Hindlimb muscle (tissue), 1 donor: ENCODE results near the gene UBE2K. TPM values are rescaled to one million over a fixed set of nuclear protein-coding genes. Genes with fewer than 3 reads are reported as not detected.
"Not testable (repeated sequence)": the region's sequence is repeated elsewhere in the genome, so short reads cannot be mapped to it uniquely, and the experiment has no call there.

ENCODE experiments used
- DNase-seq: peaks from one replicate; pipeline ENCODE4 v3.0.0-alpha.2; 2013
- polyA plus RNA-seq: library from polyadenylated mRNA; unstranded; fragments of 120-200 nt; gene quantifications from one replicate; pipeline ENCODE4 v1.2.1, GENCODE V29; 2013; ENCODE audit not compliant: insufficient read length

UBE2K gene
- polyA plus RNA-seq, 1 donor = 41.0 TPM

- DNase-seq = no peak
These were observed 32.1 kb downstream of the UBE2K start for GRCh38 chr4:39730072-39730471.

- no peak for DNase-seq
These were observed 34.0 kb downstream of the UBE2K start for GRCh38 chr4:39731908-39732307.

GRCh38 chr4:39732728-39733127 is 34.8 kb downstream of the UBE2K start:
- DNase-seq = no peak

DNA sequence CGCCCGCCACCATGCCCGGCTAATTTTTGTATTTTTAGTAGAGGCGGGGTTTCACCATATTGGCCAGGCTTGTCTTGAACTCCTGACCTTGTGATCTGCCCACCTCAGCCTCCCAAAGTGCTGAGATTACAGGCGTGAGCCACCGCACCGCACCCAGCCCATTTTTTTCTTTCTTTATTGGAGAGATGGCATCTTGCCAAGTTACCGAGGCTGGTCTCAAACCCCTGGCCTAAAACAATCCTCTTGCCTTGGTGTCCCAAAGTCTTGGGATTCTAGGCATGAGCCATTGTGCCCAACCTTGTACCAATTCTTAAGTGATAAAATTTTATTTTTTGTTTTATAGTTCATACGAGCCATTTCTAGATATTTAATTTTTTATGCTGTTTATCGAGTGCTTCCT is 41.7 kb downstream of the UBE2K start:
- not testable (repeated sequence) for DNase-seq

DNA sequence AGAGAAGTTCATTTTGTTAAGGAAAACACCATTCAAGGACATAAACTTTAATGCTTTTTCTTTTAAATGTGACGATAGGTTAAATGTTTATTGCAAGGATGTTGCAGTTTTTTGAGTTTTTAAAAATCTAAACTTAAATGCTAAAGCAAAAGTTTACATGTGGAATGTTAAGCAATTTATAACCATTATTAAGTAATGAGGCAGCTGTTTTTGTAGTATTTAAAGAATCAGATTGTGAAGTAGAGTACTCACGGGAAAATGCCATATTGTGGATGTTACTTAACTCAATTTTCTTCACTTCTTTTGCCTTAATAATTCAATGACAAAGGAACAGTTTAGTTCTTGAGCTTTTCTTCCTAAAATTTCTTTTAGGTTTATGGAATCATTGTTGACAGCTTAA is 43.5 kb downstream of the UBE2K start:
- no peak for DNase-seq

DNA sequence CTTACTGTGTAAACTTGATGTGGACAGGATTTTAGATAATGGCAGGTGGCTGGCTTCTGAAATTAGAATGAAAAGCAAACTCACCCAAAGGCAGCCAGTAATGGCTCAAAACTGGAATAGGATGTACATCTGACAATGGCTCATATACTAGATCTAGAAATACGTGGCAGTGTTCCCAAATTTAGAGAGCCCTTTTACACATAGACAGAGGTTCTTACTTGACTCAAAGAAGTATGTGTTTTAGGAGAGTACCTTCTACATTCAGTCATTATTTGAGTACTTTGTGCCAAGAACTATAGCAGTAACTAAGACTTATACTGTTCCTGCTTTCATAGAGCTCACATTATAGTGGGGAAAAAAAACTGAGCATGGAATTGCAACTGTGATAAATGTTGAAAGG is 48.0 kb downstream of the UBE2K start:
- no peak for DNase-seq

GRCh38 chr4:39750216-39750615 is 52.3 kb downstream of the UBE2K start:
- no peak for DNase-seq

DNA sequence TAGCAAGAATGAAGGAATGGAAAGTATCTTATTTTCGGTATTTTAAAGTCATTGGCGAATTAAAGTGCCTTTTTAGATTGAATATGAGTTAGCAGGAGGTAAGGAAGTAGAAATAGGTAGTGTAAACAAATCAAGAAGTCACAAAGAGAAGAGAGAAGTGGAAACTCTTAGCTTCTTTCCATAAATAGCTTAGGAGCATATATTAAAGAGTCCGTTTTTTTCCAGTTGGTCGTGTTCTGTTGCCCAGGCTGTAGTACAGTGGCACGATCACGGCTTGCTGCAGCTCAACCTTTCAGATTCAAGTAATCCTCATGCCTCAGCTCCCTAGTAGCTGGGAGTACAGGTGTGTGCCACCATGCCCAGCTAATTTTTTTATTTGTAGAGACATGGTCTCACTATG is 56.4 kb downstream of the UBE2K start:
- no peak for DNase-seq

- no peak for DNase-seq
These were observed 58.2 kb downstream of the UBE2K start for GRCh38 chr4:39756159-39756558.

- no peak for DNase-seq
These were observed 60.2 kb downstream of the UBE2K start for GRCh38 chr4:39758176-39758575.

DNA sequence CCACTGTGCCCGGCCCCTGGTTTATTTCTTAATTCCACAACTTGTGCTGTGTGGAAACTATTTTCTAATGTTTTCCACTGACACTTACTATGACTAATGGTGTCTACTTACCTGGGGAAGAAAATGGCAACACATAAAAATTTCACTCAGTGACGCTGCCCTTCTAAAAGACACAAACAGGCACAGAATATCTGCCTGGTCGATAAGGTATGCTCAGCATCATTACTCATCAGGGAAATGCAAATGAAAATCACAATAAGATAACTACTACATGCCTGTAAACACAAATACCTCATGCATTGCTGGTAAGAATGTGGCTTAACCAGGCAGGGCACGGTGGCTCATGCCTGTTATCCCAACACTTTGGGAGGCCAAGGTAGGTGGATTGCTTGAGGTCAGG is 61.6 kb downstream of the UBE2K start:
- DNase-seq = no peak

GRCh38 chr4:39761005-39761667 is 63.2 kb downstream of the UBE2K start:
- no peak for DNase-seq

- DNase-seq = no peak
These were observed 66.0 kb downstream of the UBE2K start for GRCh38 chr4:39763714-39764572.

DNA sequence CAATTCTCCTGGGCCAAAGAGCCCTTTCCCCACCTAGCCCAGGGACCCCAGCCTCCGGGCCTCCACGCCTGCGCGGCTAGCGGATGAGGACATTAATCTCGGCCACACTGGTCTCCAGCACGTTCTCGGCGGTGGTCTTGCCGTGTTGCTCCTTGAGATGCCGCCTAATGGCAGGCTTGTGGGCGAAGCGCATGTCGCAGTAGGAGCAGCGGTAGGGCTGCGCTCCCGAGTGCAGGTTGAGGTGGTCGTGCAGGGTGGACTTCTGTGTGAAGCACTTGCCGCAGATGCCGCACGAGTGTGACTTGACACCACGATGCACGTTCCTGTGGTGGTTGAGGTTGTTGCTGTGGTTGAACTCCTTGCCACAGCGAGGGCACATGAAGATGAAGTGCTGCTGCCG is 72.1 kb downstream of the UBE2K start:
- no peak for DNase-seq

DNA sequence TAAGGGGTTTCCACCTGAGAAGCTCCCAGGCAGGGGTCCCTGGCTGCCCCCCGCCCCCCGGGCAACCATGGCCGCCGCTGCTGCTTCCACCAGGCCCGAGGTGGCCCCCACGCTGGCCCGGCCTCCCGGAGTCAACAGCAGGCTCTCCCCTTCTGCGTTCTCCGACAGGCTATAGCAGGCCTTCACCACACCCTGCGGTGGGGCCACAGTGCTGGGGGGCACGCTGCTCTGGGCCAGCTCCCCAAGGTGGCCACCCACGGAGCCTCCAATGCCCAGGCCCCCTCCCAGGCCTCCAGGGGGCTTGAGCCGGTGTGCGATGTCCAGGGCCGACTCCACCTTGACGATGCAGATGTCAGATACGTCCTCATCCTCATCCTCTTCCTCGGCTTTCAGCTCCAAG is 72.5 kb downstream of the UBE2K start:
- no peak for DNase-seq

DNA sequence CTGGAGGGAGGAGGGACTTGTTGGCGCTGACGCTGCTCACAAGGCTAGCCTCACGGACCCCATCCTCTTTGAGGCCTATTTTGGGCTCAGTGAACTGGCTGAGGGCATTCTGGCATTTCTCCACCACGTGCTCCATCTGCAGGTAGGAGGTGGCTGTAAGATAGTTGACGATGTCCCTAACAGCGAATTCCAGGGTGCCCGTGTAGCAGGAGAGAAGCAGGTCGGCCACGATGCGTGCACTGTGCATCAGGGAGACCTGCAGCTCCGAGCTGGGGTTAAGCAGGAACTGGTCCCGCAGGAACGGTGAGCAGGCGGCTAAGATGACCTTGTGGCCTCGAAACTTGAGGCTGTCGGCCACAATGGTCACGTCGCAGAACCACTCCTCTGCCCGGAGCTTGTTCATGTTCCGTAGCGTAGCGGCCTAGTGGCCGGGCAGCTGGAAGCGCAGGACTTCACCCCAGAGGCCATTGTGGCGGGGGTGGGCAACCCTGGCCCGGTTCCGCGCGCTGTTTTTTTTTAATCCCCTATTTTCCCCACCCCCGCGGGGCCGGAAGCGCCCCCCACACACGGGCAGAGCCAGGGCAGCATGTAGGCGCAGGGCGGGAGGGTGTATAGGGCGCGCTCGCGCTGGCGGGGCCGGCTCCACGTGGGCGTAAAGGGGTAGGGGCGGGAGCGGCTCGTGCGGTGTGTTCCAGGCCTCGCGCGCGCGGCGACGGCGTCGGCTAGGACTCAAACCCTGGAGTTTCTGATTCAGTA is 73.2 kb downstream of the UBE2K start:
- no peak for DNase-seq

DNA sequence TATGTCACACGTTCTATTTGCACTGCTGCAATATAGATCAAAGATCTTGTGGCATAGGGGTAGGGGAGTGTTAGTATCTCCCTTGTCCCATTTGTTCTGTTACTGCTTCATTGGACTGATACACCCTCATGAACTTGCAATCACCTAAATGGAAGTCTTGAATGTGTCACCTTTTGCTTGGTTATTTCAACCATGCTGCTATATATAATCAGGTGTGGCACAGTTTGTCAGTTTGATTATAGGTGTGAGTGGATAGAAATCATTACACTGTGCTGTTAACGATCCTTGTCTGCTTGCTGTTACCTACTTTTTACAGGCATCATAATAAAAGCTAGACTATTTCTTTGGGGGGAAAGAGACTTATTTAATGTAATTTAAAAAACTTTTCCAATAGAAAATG is 84.1 kb downstream of the UBE2K start:
- DNase-seq = not testable (repeated sequence)

DNA sequence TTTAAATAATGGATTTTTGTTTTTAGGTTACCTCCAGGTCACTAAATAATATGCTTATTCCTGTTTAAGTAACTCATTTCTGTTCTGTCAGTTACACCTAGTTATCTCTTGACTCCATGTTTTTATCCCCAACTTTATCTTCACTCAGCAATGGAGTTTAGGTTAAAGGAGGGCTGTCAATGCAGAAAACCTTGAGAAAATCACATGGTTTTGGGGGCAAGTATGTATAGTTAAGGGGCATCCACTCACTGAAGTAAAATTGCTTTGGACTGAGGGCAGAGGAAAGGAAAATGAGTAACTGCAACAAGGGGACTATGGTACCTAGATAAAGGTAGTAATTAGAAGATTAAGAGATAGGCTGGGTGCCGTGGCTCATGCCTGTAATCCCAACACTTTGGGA is 87.1 kb downstream of the UBE2K start:
- no peak for DNase-seq

GRCh38 chr4:39786838-39787237 is 88.9 kb downstream of the UBE2K start:
- DNase-seq = no peak

DNA sequence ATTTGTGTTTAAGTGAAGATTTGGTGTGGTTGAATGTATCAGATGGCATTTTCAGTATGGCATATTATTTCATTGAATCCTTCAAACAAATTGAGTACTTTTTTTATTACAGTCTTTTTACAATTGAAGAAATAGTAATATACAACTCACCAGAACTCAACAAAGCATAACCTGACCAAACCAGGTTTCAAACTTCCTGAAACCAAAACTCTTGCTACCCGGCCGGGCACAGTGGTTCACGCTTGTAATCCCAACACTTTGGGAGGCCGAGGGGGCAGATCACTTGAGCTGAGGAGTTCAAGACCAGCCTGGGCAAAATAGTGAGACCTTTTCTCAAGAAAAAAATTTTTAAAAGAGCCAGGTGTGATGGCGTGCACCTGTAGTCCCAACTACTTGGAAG is 94.2 kb downstream of the UBE2K start:
- DNase-seq = no peak

DNA sequence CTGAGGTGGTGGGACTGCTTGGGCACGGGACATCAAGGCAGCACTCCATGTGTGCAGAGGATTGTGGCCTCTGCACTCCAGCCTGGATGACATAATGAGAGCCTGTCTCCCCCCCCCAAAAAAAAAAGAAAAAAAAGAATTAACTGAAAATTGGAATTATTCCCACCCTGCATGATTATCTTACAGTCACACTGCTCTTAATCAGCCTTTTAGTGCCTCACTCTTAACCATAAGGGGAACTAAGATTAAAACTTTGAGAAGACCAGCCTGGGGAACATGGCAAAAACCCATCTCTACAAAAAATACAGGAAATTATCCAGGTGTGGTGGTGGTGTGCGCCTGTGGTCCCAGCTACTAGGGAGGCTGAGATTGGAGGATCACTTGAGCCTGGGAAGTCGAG is 94.6 kb downstream of the UBE2K start:
- no peak for DNase-seq

DNA sequence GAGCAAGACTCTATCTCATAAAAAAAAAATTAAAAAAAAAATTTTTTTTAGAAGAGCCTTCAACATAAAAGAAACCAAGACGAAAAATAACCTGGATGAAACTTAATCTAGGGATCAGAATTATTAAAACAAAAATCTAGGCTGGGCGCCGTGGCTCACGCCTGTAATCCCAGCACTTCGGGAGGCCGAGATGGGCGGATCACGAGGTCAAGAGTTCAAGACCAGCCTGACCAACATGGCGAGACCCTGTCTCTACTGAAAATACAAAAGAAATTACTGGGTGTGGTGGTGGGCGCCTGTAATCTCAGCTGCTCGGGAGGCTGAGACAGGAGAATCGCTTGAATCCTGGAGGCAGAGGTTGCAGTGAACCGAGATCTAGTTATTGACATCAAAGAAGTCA is 95.0 kb downstream of the UBE2K start:
- not testable (repeated sequence) for DNase-seq

GRCh38 chr4:39802005-39802404 is 104.1 kb downstream of the UBE2K start:
- DNase-seq = no peak
